GM12878 (cell line): Measurements from ENCODE around the gene BAAT. TPM values are rescaled to one million over a fixed set of nuclear protein-coding genes. Genes with fewer than 3 reads are reported as not detected.

Source experiments
- ATF2 ChIP-seq: IDR thresholded peaks from 2 replicates; pipeline ENCODE4 v1.6.1; 2012; ENCODE audit warnings: low read length, inconsistent platforms
- BCL11A ChIP-seq: IDR thresholded peaks from 2 replicates; pipeline ENCODE4 v1.6.1; 2011; ENCODE audit warnings: low read depth, low read length
- CBX3 ChIP-seq: fragments of 200-600 bp; sonication (generic); IDR thresholded peaks from 2 replicates; pipeline ENCODE4 v1.6.1; 2016; ENCODE audit warnings: low read depth, borderline replicate concordance
- IKZF1 ChIP-seq: fragments of 450-650 bp; conservative IDR thresholded peaks from 2 replicates; pipeline ENCODE4 v1.6.1; 2017; ENCODE audit warnings: antibody characterized with exemption, mild to moderate bottlenecking
- JUNB ChIP-seq: IDR thresholded peaks from 2 replicates; pipeline ENCODE4 v1.6.1; 2016; ENCODE audit warnings: antibody characterized with exemption, mild to moderate bottlenecking
- KDM1A ChIP-seq: fragments of 200-600 bp; sonication (generic); IDR thresholded peaks from 2 replicates; pipeline ENCODE4 v1.6.1; 2016; ENCODE audit warnings: borderline replicate concordance
- MYC ChIP-seq: IDR thresholded peaks from 2 replicates; pipeline ENCODE4 v1.6.1; 2011; ENCODE audit warnings: mild to moderate bottlenecking, low read length, moderate library complexity, inconsistent platforms; ENCODE audit not compliant: insufficient read depth, insufficient replicate concordance, insufficient read length, severe bottlenecking
- NFYB ChIP-seq: IDR thresholded peaks from 2 replicates; pipeline ENCODE4 v1.6.1; 2011; ENCODE audit warnings: low read depth, mild to moderate bottlenecking, low read length, improper control_type of control experiment, moderate library complexity; ENCODE audit not compliant: insufficient read depth
- PML ChIP-seq: IDR thresholded peaks from 2 replicates; pipeline ENCODE4 v1.6.1; 2012; ENCODE audit warnings: low read length, inconsistent platforms
- POU2F2 ChIP-seq: IDR thresholded peaks from 3 replicates; pipeline ENCODE4 v1.6.1; 2011; ENCODE audit warnings: low read depth, mild to moderate bottlenecking, low read length, borderline replicate concordance
- PRDM15 ChIP-seq: fragments of 450-650 bp; formaldehyde crosslinking; IDR thresholded peaks from 2 replicates; pipeline ENCODE4 v1.4.0; 2020; ENCODE audit warnings: mild to moderate bottlenecking, moderate library complexity
- RELA ChIP-seq: fragments of 450-650 bp; IDR thresholded peaks from 2 replicates; pipeline ENCODE4 v1.8.0; 2014; ENCODE audit warnings: borderline replicate concordance; ENCODE audit not compliant: partially characterized antibody
- RELB ChIP-seq: fragments of 450-650 bp; IDR thresholded peaks from 2 replicates; pipeline ENCODE4 v1.6.1; 2017; ENCODE audit warnings: low read depth, mild to moderate bottlenecking, moderate library complexity
- SP1 ChIP-seq: IDR thresholded peaks from one replicate; pipeline ENCODE4 v1.6.1; 2011; ENCODE audit warnings: low read depth, low read length
- SREBF2 ChIP-seq: IDR thresholded peaks from 2 replicates; pipeline ENCODE4 v1.6.1; 2012; ENCODE audit warnings: mild to moderate bottlenecking, low read length
- TCF12 ChIP-seq: IDR thresholded peaks from 2 replicates; pipeline ENCODE4 v1.6.1; 2011; ENCODE audit warnings: low read depth, mild to moderate bottlenecking, low read length
- TCF3 ChIP-seq: IDR thresholded peaks from 2 replicates; pipeline ENCODE4 v1.6.1; 2012; ENCODE audit warnings: low read depth, mild to moderate bottlenecking, low read length, borderline replicate concordance; ENCODE audit not compliant: insufficient read depth
- YBX1 ChIP-seq: fragments of 450-650 bp; IDR thresholded peaks from 2 replicates; pipeline ENCODE4 v1.6.1; 2016; ENCODE audit warnings: antibody characterized with exemption
- ZNF207 ChIP-seq: fragments of 450-650 bp; IDR thresholded peaks from 2 replicates; pipeline ENCODE4 v1.6.1; 2014; ENCODE audit warnings: antibody characterized with exemption, mild to moderate bottlenecking, borderline replicate concordance
- ZNF217 ChIP-seq: fragments of 450-650 bp; IDR thresholded peaks from 2 replicates; pipeline ENCODE4 v1.6.1; 2017; ENCODE audit warnings: antibody characterized with exemption, mild to moderate bottlenecking
- ZSCAN29 ChIP-seq: fragments of 450-650 bp; IDR thresholded peaks from 2 replicates; pipeline ENCODE4 v1.6.1; 2017; ENCODE audit warnings: mild to moderate bottlenecking, moderate library complexity
- polyA plus RNA-seq, 11 experiments: library from polyadenylated mRNA; depleted of rRNA in 4 of 11; unstranded in 6 of 11; stranded (reverse) in 5 of 11; fragments of >200 nt; fragmentation: Nextera tagmentation in 4 of 11; fragmentation: Illumina TruSeq in 1 of 11; extraction: Ambion mirVana in 4 of 11; extraction: Trizol in 1 of 11; gene quantifications; 1 replicate in 1 of 11; 2 replicates in 10 of 11; pipeline versions ENCODE4 v1.2.1 to v1.2.3, GENCODE V29; 2011 to 2016; ENCODE audit warnings: inconsistent platforms in 2 of 11, missing spikeins in 2 of 11, low read depth in 1 of 11
- total RNA-seq, 4 experiments: library from RNA; depleted of rRNA in 3 of 4; stranded (reverse); fragments of >200 nt in 3 of 4; fragmentation: Illumina TruSeq in 1 of 4; extraction: Trizol in 1 of 4; gene quantifications; 2 replicates each; pipeline versions ENCODE4 v1.2.1 to v1.2.3, GENCODE V29; 2013 to 2021
- TF ChIP-seq, protein P1 (sequence below): IDR thresholded peaks from 2 replicates; pipeline ENCODE4 v1.6.1; 2011; ENCODE audit warnings: low read depth, mild to moderate bottlenecking, low read length, moderate library complexity, borderline replicate concordance; ENCODE audit errors: extremely low read depth
- TF ChIP-seq, protein P2 (sequence below): IDR thresholded peaks from 2 replicates; pipeline ENCODE4 v1.6.1; 2011; ENCODE audit warnings: borderline replicate concordance, low read depth, mild to moderate bottlenecking, moderate library complexity, mixed read lengths, low read length; ENCODE audit not compliant: insufficient read depth; ENCODE audit errors: extremely low read length

BAAT gene
- total and polyA plus RNA-seq, 10 of the 15 experiments (the other 5 are each of a cell fraction or from before 2014, with no cell fraction given): 0.02 to 0.26 (median 0.06) TPM; not detected in 2

GRCh38 chr9:101398068-101398929 is 13.5 kb upstream of the BAAT start, which contains the start of the genes MRPL50 and ZNF189 (continued):
- TF ChIP-seq RELB (peak; percentile 67), ZNF217 (no peak), ATF2 (0 out of 2 replicates have a peak, but pooled peaks have one; percentile 34), YBX1 (no peak), CBX3 (no peak), KDM1A (no peak), BCL11A (no peak), TCF12 (no peak), JUNB (no peak), ZSCAN29 (no peak), SREBF2 (no peak), NFYB (peak; percentile 92), POU2F2 (0 out of 3 replicates have a peak, but pooled peaks have one; percentile 46), TCF3 (no peak), RELA (no peak), PML (peak; percentile 93), SP1 (peak; percentile 35), ZNF207 (no peak), MYC (no peak), IKZF1 (peak; percentile 98), PRDM15 (CRISPR knock-in tag) (no peak)
- TF ChIP-seq, protein P1, sequence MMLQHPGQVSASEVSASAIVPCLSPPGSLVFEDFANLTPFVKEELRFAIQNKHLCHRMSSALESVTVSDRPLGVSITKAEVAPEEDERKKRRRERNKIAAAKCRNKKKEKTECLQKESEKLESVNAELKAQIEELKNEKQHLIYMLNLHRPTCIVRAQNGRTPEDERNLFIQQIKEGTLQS: no peak
- TF ChIP-seq, protein P2, sequence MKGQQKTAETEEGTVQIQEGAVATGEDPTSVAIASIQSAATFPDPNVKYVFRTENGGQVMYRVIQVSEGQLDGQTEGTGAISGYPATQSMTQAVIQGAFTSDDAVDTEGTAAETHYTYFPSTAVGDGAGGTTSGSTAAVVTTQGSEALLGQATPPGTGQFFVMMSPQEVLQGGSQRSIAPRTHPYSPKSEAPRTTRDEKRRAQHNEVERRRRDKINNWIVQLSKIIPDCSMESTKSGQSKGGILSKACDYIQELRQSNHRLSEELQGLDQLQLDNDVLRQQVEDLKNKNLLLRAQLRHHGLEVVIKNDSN: no peak
